H9 (cell line): ENCODE data around the gene PPP2R2B. TPM values are rescaled to one million over a fixed set of nuclear protein-coding genes. Genes with fewer than 3 reads are reported as not detected.

Experiments
- DNase-seq: peaks from one replicate; pipeline ENCODE4 v3.0.0-alpha.2; 2017
- H2AFZ ChIP-seq: one replicate; pipeline ENCODE4 v1.6.1; 2013; ENCODE audit warnings: mild to moderate bottlenecking, low read length, control low read depth, moderate library complexity
- H2AK5ac ChIP-seq: 2 replicates; pipeline ENCODE4 v1.6.1; 2013; ENCODE audit warnings: low read length, control low read depth, mixed read lengths; ENCODE audit not compliant: insufficient read length
- H2BK120ac ChIP-seq: one replicate; pipeline ENCODE4 v1.6.1; 2013; ENCODE audit warnings: low read depth, mild to moderate bottlenecking, low read length, control low read depth, inconsistent platforms; ENCODE audit not compliant: poor library complexity, severe bottlenecking
- H2BK12ac ChIP-seq: 2 replicates; pipeline ENCODE4 v1.6.1; 2013; ENCODE audit warnings: low read length, control low read depth, mixed read lengths, low read depth; ENCODE audit not compliant: insufficient read length
- H2BK15ac ChIP-seq: 2 replicates; pipeline ENCODE4 v1.6.1; 2013; ENCODE audit warnings: low read depth, low read length, control low read depth
- H2BK20ac ChIP-seq: one replicate; pipeline ENCODE4 v1.6.1; 2013; ENCODE audit warnings: low read depth, mild to moderate bottlenecking, low read length, control low read depth, inconsistent platforms; ENCODE audit not compliant: poor library complexity, severe bottlenecking
- H2BK5ac ChIP-seq: 2 replicates; pipeline ENCODE4 v1.6.1; 2013; ENCODE audit warnings: low read length, control low read depth, mixed read lengths; ENCODE audit not compliant: insufficient read length
- H3K14ac ChIP-seq: 2 replicates; pipeline ENCODE4 v1.6.1; 2013; ENCODE audit warnings: low read length, control low read depth; ENCODE audit not compliant: insufficient read depth
- H3K18ac ChIP-seq: 2 replicates; pipeline ENCODE4 v1.6.1; 2013; ENCODE audit warnings: low read depth, mild to moderate bottlenecking, mixed read lengths, low read length, control low read depth; ENCODE audit not compliant: insufficient read length
- H3K23ac ChIP-seq: 2 replicates; pipeline ENCODE4 v1.6.1; 2013; ENCODE audit warnings: low read length, control low read depth, mixed read lengths, low read depth; ENCODE audit not compliant: insufficient read length
- H3K23me2 ChIP-seq: 2 replicates; pipeline ENCODE4 v1.6.1; 2013; ENCODE audit warnings: low read depth, mild to moderate bottlenecking, mixed read lengths, low read length, control low read depth; ENCODE audit not compliant: insufficient read length, poor library complexity, severe bottlenecking
- H3K27ac ChIP-seq: 2 replicates; pipeline ENCODE4 v1.5.1; 2013; ENCODE audit warnings: low read length, control low read depth, mixed read lengths, low read depth; ENCODE audit not compliant: insufficient read length
- H3K27me3 ChIP-seq: 2 replicates; pipeline ENCODE4 v1.6.1; 2013; ENCODE audit warnings: low read length, control low read depth, inconsistent platforms; ENCODE audit not compliant: insufficient read depth
- H3K4ac ChIP-seq: 2 replicates; pipeline ENCODE4 v1.6.1; 2013; ENCODE audit warnings: low read depth, mild to moderate bottlenecking, control low read depth, inconsistent platforms, low read length, moderate library complexity
- H3K4me1 ChIP-seq: 2 replicates; pipeline ENCODE4 v1.6.1; 2013; ENCODE audit warnings: low read length, control low read depth, inconsistent platforms; ENCODE audit not compliant: insufficient read depth
- H3K4me2 ChIP-seq: 2 replicates; pipeline ENCODE4 v1.6.1; 2013; ENCODE audit warnings: low read length, control low read depth, mixed read lengths; ENCODE audit not compliant: insufficient read length, insufficient read depth
- H3K56ac ChIP-seq: 2 replicates; pipeline ENCODE4 v1.6.1; 2013; ENCODE audit warnings: low read depth, mild to moderate bottlenecking, mixed read lengths, low read length, control low read depth; ENCODE audit not compliant: insufficient read length
- H3K79me1 ChIP-seq: 2 replicates; pipeline ENCODE4 v1.6.1; 2013; ENCODE audit warnings: low read depth, mild to moderate bottlenecking, moderate library complexity, low read length, control low read depth, inconsistent platforms; ENCODE audit not compliant: insufficient read depth, poor library complexity, severe bottlenecking
- H3K79me2 ChIP-seq: 2 replicates; pipeline ENCODE4 v1.6.1; 2013; ENCODE audit warnings: low read length, control low read depth, inconsistent platforms; ENCODE audit not compliant: insufficient read depth
- H3K9ac ChIP-seq: 2 replicates; pipeline ENCODE4 v1.6.1; 2013; ENCODE audit warnings: low read length, control low read depth, mixed read lengths; ENCODE audit not compliant: insufficient read length; ENCODE audit errors: extremely low read depth
- H3K9me3 ChIP-seq: one replicate; pipeline ENCODE4 v1.6.1; 2013; ENCODE audit warnings: low read depth, low read length, inconsistent platforms; ENCODE audit not compliant: control insufficient read depth
- H3T11ph ChIP-seq: one replicate; pipeline ENCODE4 v1.6.1; 2013; ENCODE audit warnings: mild to moderate bottlenecking, low read length, control low read depth, inconsistent platforms
- H4K20me1 ChIP-seq: one replicate; pipeline ENCODE4 v1.6.1; 2013; ENCODE audit not compliant: control insufficient read depth, insufficient read length, insufficient read depth
- H4K5ac ChIP-seq: 2 replicates; pipeline ENCODE4 v1.6.1; 2013; ENCODE audit warnings: low read depth, mild to moderate bottlenecking, mixed read lengths, low read length, control low read depth; ENCODE audit not compliant: insufficient read length
- H4K8ac ChIP-seq: replicated peaks from 2 replicates; pipeline ENCODE4 v1.6.1; 2013; ENCODE audit warnings: low read length, control low read depth, mixed read lengths, low read depth; ENCODE audit not compliant: insufficient read length
- H4K91ac ChIP-seq: 2 replicates; pipeline ENCODE4 v1.6.1; 2013; ENCODE audit warnings: low read depth, mild to moderate bottlenecking, moderate library complexity, mixed read lengths, low read length, control low read depth; ENCODE audit not compliant: insufficient read length
- H3K27ac Mint-ChIP-seq, 3 experiments: 2 replicates in 2 of 3; 3 replicates in 1 of 3; pipeline ENCODE4 v1.8.0; 2020 to 2021; ENCODE audit warnings: mixed read lengths in 3 of 3, mild to moderate bottlenecking in 1 of 3, moderate library complexity in 1 of 3
- H3K27me3 Mint-ChIP-seq: 2 replicates; pipeline ENCODE4 v1.8.0; 2021; ENCODE audit warnings: low read depth, mild to moderate bottlenecking, moderate library complexity, mixed read lengths
- H3K36me3 Mint-ChIP-seq, 3 experiments: 2 replicates in 2 of 3; 3 replicates in 1 of 3; pipeline ENCODE4 v1.8.0; 2020 to 2021; ENCODE audit warnings: low read depth in 3 of 3, mixed read lengths in 3 of 3; ENCODE audit not compliant: insufficient read depth in 1 of 3
- H3K4me1 Mint-ChIP-seq, 2 experiments: 2 replicates each; pipeline ENCODE4 v1.8.0; 2020; ENCODE audit warnings: mixed read lengths in 2 of 2
- H3K4me3 Mint-ChIP-seq, 2 experiments: 2 replicates in 1 of 2; 3 replicates in 1 of 2; pipeline ENCODE4 v1.8.0; 2020 to 2021; ENCODE audit warnings: mild to moderate bottlenecking in 2 of 2, mixed read lengths in 2 of 2, moderate library complexity in 1 of 2
- H3K9me3 Mint-ChIP-seq, 2 experiments: 2 replicates in 1 of 2; 3 replicates in 1 of 2; pipeline ENCODE4 v1.8.0; 2020; ENCODE audit warnings: mild to moderate bottlenecking in 2 of 2, mixed read lengths in 2 of 2, moderate library complexity in 1 of 2
- CTCF ChIP-seq: fragments of 200-600 bp; sonication (generic); conservative IDR thresholded peaks from 3 replicates; pipeline ENCODE4 v1.8.0; 2021; ENCODE audit warnings: antibody characterized with exemption, mild to moderate bottlenecking
- WGBS: extraction: QIAGEN DNeasy Blood & Tissue Kit; methylation state at CpG from one replicate; pipeline ENCODE4 v1.1.7; 2013; ENCODE audit warnings: missing lambda C conversion rate, low lambda C conversion rate, mixed read lengths; ENCODE audit not compliant: insufficient read length; ENCODE audit errors: extremely low coverage; 5-methylcytosine and 5-hydroxymethylcytosine counted together
- total RNA-seq: library from RNA; stranded (reverse); gene quantifications from 2 replicates; pipeline ENCODE4 v1.2.1, GENCODE V29; 2021

Gene PPP2R2B
- total RNA-seq, 1 experiment from 2014 or later = 14.3 TPM

GRCh38 chr5:146671561-146672295, 206.8 kb downstream of the PPP2R2B start:
- H3T11ph ChIP-seq = no peak overlapping the region
- Mint-ChIP-seq H3K36me3 (no peaks in the 10 kb centered on the region; a peak in 1 of 7 replicates), H3K27me3 (no peaks in the 10 kb centered on the region), H3K9me3 (no peaks in the 10 kb centered on the region), H3K4me3 (no peak overlapping the region; a peak in 1 of 5 replicates), H3K27ac (peak overlapping the region in 2 of 3 experiments; percentile 7 to 27; a peak in 4 of 7 replicates), H3K4me1 (peaks cover 17 to 18% of the 10 kb centered on the region in 2 experiments)
- H2BK15ac ChIP-seq = no peak overlapping the region
- TF ChIP-seq CTCF = no peak
- no peaks in the 10 kb centered on the region for H3K79me1 ChIP-seq
- H2BK20ac ChIP-seq = no peak overlapping the region
- no peak overlapping the region for H2BK120ac ChIP-seq
- no peaks in the 10 kb centered on the region for H4K20me1 ChIP-seq
- no peak overlapping the region for H2AFZ ChIP-seq
- no peak overlapping the region for H4K5ac ChIP-seq
- no peaks in the 10 kb centered on the region for H3K79me2 ChIP-seq
- no peaks in the 10 kb centered on the region for H3K9me3 ChIP-seq
- H2BK12ac ChIP-seq = no peak overlapping the region
- no peaks in the 10 kb centered on the region for H3K23me2 ChIP-seq
- no peak overlapping the region for H3K27ac ChIP-seq
- H3K9ac ChIP-seq = no peak overlapping the region
- no peak overlapping the region for H3K18ac ChIP-seq
- H3K4ac ChIP-seq = no peak overlapping the region
- no peak overlapping the region for H4K8ac ChIP-seq
- H4K91ac ChIP-seq = no peak overlapping the region
- H3K4me1 ChIP-seq = peaks cover 10% of the 10 kb centered on the region; the same call in 1 of the 2 replicates
- H3K4me2 ChIP-seq = no peak overlapping the region
- no peak for DNase-seq
- no CpG with 5 or more reads among the region's 7 CpGs for WGBS
- no peaks in the 10 kb centered on the region for H3K27me3 ChIP-seq
- no peak overlapping the region for H2BK5ac ChIP-seq
- no peak overlapping the region for H3K23ac ChIP-seq
- H2AK5ac ChIP-seq = no peak overlapping the region
- H3K56ac ChIP-seq = no peak overlapping the region
- no peak overlapping the region for H3K14ac ChIP-seq
